A673 (cell line): Measurements from ENCODE around the gene CIAO3. TPM values are rescaled to one million over a fixed set of nuclear protein-coding genes. Genes with fewer than 3 reads are reported as not detected.

Source experiments
- BruUV-seq: library from RNA; stranded (reverse); fragments of 400-500 nt; replicated peaks from 2 replicates; lab custom pipeline; 2021; lab: Mats Ljungman, UMichigan
- CTCF ChIA-PET: fragments of 300-600 bp; sonication (Branson Sonifier 250); formaldehyde crosslinking; loops from one replicate; lab custom pipeline; 2022; ENCODE audit warnings: antibody characterized with exemption; lab: Charles Lee
- POLR2A ChIA-PET: fragments of 300-600 bp; sonication (Branson Sonifier 250); formaldehyde crosslinking; loops from one replicate; lab custom pipeline; 2022; ENCODE audit warnings: antibody characterized with exemption; ENCODE audit not compliant: low non-redundant PET; lab: Charles Lee
- DNase-seq: peaks from one replicate; pipeline ENCODE4 v3.0.0-alpha.2; 2015; ENCODE audit warnings: low spot score
- H3K27ac ChIP-seq: fragments of 200-600 bp; sonication (generic); 2 replicates; pipeline ENCODE4 v1.5.1; 2016; ENCODE audit warnings: mixed run types, low read depth, mild to moderate bottlenecking, mixed read lengths, antibody characterized with exemption, low read length; ENCODE audit not compliant: poor library complexity, severe bottlenecking
- H3K27me3 ChIP-seq: fragments of 200-600 bp; sonication (generic); replicated peaks from 2 replicates; pipeline ENCODE4 v1.6.1; 2017; ENCODE audit warnings: mixed run types, low read depth, mild to moderate bottlenecking, mixed read lengths, antibody characterized with exemption, low read length; ENCODE audit not compliant: insufficient read depth, poor library complexity
- H3K36me3 ChIP-seq: fragments of 200-600 bp; sonication (generic); 2 replicates; pipeline ENCODE4 v1.6.1; 2016; ENCODE audit warnings: mixed run types, mild to moderate bottlenecking, mixed read lengths, antibody characterized with exemption, low read length; ENCODE audit not compliant: insufficient read depth, poor library complexity, severe bottlenecking
- H3K4me1 ChIP-seq: fragments of 200-600 bp; sonication (generic); 2 replicates; pipeline ENCODE4 v1.6.1; 2017; ENCODE audit warnings: mixed run types, mild to moderate bottlenecking, mixed read lengths, antibody characterized with exemption, low read length; ENCODE audit not compliant: insufficient read depth, poor library complexity, severe bottlenecking
- H3K4me3 ChIP-seq: fragments of 200-600 bp; sonication (generic); 2 replicates; pipeline ENCODE4 v1.5.1; 2016; ENCODE audit warnings: low read depth, mixed run types, mild to moderate bottlenecking, mixed read lengths, low read length; ENCODE audit not compliant: poor library complexity, severe bottlenecking
- H3K9me3 ChIP-seq: fragments of 200-600 bp; sonication (generic); 2 replicates; pipeline ENCODE4 v1.6.1; 2016; ENCODE audit warnings: mixed run types, low read depth, mild to moderate bottlenecking, mixed read lengths, antibody characterized with exemption, low read length; ENCODE audit not compliant: poor library complexity, severe bottlenecking
- EZH2 ChIP-seq: fragments of 200-600 bp; sonication (generic); IDR thresholded peaks from 2 replicates; pipeline ENCODE4 v1.6.1; 2017; ENCODE audit warnings: borderline replicate concordance, low read depth, mild to moderate bottlenecking, mixed read lengths, antibody characterized with exemption, low read length; ENCODE audit not compliant: poor library complexity, severe bottlenecking
- intact Hi-C: fragments of 100-400 bp; cut with micrococcal nuclease; formaldehyde crosslinking; loops from one replicate; pipeline ENCODE4 v1.10.0; 2022; ENCODE audit not compliant: unreplicated experiment
- total RNA-seq: library from RNA; stranded (reverse); gene quantifications from 2 replicates; pipeline ENCODE4 v1.2.3, GENCODE V29; 2021
- TF ChIP-seq, protein P1 (sequence below): fragments of 300-800, 200-600 bp; sonication (generic); conservative IDR thresholded peaks from 2 replicates; pipeline ENCODE4 v1.5.1; 2017; ENCODE audit warnings: low read depth, mild to moderate bottlenecking, antibody characterized with exemption, low read length, moderate library complexity, mixed read lengths

Gene CIAO3
- total RNA-seq, 1 experiment from 2014 or later: 48.4 TPM

- Histone ChIP-seq H3K4me3 (peak overlapping the region; percentile 63), H3K27ac (peak overlapping the region; percentile 86), H3K9me3 (no peaks in the 10 kb centered on the region), H3K4me1 (peaks cover 33% of the 10 kb centered on the region), H3K36me3 (peaks cover 27% of the 10 kb centered on the region), H3K27me3 (no peaks in the 10 kb centered on the region)
- ChIA-PET POLR2A (no interaction called here), CTCF (no interaction called here)
- intact Hi-C loops: no loop called here
- TF ChIP-seq, protein P1, sequence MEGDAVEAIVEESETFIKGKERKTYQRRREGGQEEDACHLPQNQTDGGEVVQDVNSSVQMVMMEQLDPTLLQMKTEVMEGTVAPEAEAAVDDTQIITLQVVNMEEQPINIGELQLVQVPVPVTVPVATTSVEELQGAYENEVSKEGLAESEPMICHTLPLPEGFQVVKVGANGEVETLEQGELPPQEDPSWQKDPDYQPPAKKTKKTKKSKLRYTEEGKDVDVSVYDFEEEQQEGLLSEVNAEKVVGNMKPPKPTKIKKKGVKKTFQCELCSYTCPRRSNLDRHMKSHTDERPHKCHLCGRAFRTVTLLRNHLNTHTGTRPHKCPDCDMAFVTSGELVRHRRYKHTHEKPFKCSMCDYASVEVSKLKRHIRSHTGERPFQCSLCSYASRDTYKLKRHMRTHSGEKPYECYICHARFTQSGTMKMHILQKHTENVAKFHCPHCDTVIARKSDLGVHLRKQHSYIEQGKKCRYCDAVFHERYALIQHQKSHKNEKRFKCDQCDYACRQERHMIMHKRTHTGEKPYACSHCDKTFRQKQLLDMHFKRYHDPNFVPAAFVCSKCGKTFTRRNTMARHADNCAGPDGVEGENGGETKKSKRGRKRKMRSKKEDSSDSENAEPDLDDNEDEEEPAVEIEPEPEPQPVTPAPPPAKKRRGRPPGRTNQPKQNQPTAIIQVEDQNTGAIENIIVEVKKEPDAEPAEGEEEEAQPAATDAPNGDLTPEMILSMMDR: no peak
- TF ChIP-seq EZH2: no peak
- no TSS peak for BruUV-seq
- no peak for DNase-seq
Measured at GRCh38 chr16:683396-684070, 57.3 kb downstream of the CIAO3 start.

DNA sequence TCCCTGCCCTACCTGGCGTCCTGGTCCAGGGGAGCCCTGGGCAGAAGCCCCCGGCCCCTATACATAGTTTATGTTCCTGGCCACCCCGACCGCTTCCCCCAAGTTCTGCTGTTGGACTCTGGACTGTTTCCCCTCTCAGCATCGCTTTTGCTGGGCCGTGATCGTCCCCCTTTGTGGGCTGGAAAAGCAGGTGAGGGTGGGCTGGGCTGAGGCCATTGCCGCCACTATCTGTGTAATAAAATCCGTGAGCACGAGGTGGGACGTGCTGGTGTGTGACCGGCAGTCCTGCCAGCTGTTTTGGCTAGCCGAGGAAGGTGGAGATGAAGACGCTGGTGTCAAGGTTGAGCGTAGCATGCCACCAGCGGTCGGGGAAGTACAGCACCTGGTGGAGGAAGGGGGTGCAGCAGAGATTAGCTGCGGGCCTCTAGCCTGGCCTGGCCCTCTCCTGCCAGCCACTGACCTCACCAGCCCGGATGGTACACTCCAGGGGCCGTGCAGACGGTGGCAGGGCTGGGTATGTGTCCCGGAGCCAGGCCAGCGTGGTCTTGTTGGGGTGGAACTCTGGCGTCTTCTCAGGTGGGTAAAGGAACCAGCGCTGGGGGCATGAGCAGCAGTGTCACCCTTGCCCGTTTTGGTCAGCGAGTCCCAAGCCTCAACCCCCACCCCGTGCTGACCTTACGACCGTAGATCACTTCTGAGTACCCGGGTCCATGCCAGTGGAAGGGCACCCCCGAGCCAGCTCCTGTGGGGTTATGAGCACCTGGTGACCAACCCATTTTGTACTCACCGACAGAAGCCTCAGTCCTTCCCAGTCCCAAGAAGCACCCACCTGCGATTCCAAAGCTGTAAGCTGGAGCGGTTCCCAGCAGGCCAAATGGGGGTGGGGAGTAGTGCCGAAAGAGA is 58.1 kb downstream of the CIAO3 start:
- no peaks in the 10 kb centered on the region for H3K9me3 ChIP-seq
- intact Hi-C loops: no loop called here
- H3K27me3 ChIP-seq: no peaks in the 10 kb centered on the region
- peaks cover 33% of the 10 kb centered on the region for H3K4me1 ChIP-seq
- H3K36me3 ChIP-seq: peaks cover 27% of the 10 kb centered on the region
- no peak for DNase-seq
- H3K27ac ChIP-seq: peak overlapping the region; percentile 86
- TF ChIP-seq, protein P1: no peak
- no TSS peak for BruUV-seq
- peak overlapping the region; percentile 63 for H3K4me3 ChIP-seq
- POLR2A ChIA-PET: no interaction called here
- CTCF ChIA-PET: no interaction called here

DNA sequence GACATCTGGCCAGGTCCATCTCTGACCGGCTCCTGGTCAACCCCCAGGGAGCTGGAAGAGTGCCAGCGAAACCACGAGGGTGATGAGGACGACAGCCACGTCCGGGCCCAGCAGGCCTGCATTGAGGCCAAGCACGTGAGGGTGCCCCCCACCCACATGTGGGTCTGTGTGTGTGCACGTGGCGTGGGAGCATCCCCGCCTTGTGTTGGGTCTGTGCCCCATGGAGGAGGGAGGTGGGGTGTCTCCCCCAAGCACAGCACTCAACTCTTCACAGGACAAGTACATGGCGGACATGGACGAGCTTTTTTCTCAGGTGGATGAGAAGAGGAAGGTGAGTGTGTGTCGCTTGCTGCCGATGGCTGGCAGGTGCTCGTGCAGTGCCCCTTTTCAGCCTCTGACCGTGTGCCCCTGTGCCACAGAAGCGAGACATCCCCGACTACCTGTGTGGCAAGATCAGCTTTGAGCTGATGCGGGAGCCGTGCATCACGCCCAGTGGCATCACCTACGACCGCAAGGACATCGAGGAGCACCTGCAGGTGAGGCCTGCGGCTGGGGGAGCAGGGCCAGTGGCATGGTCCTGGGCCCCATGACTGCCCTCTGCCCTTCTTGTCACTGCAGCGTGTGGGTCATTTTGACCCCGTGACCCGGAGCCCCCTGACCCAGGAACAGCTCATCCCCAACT is 58.9 kb downstream of the CIAO3 start:
- POLR2A ChIA-PET: interaction anchor here (0.6 kb wide), 1 partner anchor 14 kb away, joined by 3 read pairs; no protein-coding TSS in a partner anchor

More for the DNA sequence above, 58.9 kb downstream of the CIAO3 start:
- peaks cover 25% of the 10 kb centered on the region for H3K36me3 ChIP-seq
- TF ChIP-seq EZH2: no peak
- TF ChIP-seq, protein P1: no peak
- no peaks in the 10 kb centered on the region for H3K9me3 ChIP-seq
- H3K4me3 ChIP-seq: peak overlapping the region; percentile 94
- no peak for DNase-seq
- intact Hi-C loops: no loop called here
- TSS peak; percentile 90 for BruUV-seq
- CTCF ChIA-PET: interaction anchor here (0.5 kb wide), 1 partner anchor 17 kb away, joined by 8 read pairs; no protein-coding TSS in a partner anchor
- H3K27me3 ChIP-seq: no peaks in the 10 kb centered on the region
- H3K27ac ChIP-seq: peak overlapping the region; percentile 86
- H3K4me1 ChIP-seq: peaks cover 33% of the 10 kb centered on the region
